ENCODE measurements around the gene VLDLR.
A peak's percentile ranks its signal among the peaks of the same experiment; 100 is the strongest.

The VLDLR gene

DNA sequence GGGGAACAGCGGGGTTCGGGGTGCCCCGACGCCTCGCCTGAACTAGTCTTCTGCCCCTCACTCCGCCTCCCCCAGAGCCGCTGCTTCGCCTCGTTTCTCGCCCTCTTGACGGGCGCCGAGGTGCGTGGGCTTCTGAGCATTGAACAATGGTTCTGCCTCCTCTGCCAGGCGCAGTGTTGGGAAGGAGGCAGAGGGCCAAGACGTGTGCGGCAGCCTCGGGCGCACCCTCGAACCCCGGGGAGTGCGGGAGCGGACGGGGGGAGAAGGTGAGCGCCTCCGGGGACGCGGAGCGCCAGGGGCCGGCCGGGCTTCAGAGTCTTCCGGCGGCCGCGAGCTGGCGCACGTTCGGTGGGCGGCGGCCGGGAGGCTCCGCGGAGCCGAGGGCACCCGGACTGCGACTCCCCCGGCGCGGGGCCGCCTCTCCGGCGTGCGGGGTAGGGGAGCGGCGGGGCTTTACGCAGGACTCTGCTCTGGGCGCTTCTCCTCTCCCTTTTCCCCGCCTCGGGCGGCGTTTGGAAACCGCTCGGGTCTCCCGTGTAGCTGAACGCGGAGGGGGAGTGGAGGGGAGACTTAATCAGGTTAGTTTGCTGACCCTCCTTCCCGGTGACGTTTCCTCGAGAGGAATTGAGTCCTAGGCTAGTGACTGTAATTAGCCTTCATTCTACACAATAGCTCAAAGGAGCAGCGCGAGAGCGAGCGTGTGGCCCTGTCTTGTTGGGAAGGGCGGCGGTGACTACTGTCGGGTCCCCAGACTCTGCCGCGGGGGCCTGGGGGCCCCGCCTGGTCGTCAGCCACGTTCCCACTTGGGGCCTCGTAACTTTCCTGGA, 1.1 kb downstream of the VLDLR start:
- peak; percentile 72 for DNase-seq (ENCODE audit: low spot score)

DNA sequence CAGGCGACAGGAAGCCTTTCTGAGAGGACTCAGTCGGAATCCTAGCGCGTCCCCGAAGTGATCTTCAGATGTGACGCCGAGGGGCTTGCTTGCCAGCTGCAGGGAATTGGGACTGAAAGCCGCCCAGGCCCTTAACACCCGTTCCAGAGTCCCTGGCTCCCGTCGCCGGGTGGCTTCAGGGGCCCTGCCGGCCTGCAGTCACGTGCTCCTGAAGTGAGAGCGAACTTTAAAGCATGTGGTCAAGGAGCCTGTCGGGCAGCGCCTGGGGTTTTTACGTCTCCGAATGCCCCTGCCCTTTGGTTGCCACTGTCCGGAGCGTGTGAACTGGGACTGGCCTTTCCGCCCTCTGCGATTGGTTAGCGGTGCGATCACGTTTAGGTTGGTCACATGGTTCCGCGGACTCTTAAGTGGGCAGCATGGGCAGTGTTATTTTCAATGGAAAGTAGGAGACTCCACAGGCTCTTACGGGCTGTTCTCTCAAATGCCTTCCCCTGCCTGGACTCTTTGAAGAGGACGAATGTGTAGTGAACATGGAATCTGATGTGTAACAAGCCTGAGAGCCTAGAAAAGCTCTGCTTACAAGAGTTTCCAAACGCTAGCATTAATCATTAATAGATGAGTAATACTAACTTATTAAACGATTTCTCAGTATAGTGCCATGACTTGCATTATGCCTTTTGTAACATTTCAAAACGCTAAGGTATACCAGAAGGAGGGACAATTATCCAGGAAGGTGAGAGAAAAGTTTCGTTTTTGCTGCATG, 1.9 kb downstream of the VLDLR start:
- peak; percentile 54 for DNase-seq (ENCODE audit: low spot score)

DNA sequence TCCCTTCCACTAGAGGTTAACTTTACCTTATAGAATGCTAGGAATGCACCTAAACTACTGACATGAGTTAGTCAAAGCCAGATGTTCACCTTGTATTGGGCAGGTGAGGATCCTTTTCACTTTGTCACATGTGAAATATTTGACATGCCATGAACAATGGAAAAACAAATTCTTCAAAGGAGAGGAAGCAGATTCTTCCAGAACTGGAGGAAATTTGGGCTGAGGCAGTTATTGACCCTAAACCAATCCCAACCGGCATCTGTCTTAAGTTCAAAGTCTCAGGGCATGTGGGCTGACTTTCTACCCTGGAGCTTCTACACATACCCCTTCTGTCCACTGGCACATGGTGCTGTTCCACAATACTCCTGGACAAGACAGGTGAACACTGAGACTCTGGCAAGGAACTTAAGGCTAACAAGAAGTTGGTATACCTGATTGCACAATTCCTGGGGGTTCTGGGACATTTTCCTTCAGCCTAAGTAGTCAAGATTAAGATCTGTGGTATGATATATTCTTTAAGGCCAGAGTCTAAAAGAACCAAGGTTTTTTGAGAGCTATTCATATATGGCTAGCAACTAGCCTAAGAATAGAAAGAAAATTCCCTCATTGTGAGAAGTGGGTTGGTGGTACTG, 2.6 kb downstream of the VLDLR start:
- no peak for DNase-seq (ENCODE audit: low spot score)

DNA sequence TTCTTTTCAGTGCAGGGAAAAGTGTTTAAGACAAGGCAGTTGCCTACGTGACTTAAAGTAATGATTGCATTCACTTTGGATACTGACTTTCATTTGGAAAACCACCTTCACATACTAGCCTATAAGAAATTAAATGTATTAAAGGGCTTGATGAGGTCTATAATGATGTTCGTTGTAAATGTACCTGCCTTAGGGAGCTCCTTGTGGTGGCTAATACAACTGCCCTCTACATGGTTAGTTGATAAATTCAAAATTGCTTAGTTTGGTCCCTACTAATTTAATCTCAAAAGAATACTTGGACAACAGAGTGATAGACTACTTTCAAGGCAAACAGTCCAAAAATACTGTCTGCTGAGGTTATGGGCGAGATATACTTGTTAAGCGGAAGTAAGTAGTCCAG, 3.8 kb downstream of the VLDLR start:
- DNase-seq (ENCODE audit: low spot score) = no peak

DNA sequence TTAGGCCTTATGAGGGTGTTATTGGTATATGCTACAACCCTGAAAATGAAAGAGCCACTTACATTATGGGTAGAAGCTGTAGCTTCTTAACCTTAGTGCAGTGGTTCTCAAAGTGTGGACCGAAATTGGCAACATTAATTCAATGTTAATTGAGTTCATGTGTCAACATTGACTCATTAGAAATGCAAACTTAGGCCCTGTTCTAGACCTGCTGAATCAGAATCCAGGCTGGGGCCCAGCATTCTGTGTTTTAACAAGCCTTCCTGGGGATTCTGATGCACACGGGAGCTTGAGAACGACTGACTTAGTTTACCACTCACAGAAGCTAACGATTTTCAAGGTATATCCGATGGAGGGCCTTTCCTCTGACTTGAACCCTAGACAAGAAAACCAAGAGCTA, 7.3 kb downstream of the VLDLR start:
- no peak for DNase-seq (ENCODE audit: low spot score)

DNA sequence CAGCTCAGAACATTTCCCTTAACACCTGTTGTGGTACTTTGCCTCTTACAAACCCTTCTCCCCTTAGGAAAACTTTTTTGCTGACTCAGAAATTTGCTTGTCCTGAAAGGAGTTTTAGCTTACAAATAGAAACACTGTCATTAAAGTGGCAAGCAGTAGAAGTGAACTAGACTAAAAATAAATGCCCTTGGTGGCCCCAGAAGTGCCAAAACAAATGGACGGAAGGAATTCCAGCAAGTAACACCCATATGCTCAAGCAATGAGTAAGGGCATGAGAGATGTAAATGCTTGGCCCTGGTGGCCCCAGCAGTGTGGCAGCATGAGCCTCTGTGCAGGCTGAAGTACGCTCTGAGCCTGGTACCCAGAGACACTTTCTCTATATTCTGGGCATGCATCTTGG, 8.6 kb downstream of the VLDLR start:
- DNase-seq (ENCODE audit: low spot score) = no peak

DNA sequence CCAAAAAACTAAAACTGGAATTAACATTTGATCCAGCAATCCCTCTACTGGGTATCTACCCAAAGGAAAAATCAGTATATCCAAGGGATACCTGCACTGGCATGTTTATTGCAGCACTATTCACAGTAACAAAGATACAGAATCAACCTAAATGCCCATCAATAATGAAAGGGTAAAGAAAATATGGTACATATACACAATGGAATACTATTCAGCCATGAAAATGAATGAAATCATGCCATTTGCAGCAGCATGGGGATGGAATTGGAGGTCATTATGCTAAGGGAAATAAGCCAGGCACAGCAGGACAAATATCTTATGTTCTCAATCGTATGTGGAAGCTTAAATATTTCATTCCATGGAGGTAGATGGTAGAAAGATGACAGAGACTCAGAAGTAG, 9.7 kb downstream of the VLDLR start:
- DNase-seq (ENCODE audit: low spot score) = no peak

DNA sequence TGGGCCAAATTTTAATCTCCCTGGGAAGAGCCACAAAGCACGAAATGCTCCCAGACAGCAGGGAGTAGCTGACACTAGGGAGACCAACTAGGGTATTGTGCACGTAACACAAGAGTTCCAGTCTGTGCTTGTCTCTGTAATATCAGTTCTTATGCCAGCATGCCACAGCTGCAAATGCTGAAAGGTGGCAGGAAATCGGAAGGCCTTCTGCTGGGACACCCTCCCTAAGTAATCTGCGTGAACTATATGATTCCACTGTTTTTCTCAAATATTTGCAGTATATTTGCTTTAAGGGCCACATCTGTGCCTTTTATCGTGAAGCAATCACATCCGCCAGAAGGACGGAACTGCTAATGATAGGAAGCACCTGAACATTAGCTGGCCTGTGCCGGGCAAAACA, 12.6 kb downstream of the VLDLR start:
- no peak for DNase-seq (ENCODE audit: low spot score)

DNA sequence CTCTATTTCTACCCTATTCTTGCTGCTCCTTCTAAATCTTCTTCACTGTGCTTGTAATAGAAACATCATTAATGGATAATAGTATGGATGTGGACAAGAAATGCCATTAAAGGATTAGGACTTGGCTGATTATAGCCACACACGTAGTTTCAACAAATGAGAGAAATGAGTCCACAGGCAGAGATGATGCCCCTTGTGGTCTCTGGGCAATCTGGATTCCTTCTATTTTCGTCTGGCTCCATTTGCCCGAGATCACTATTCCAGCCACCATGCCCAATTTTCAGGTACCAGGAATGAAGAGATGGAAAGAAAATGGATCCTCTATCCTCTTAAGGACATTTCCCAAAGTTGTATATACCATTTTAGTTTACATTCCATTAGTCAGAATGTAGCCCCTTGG, 13.2 kb downstream of the VLDLR start:
- no peak for DNase-seq (ENCODE audit: low spot score)

DNA sequence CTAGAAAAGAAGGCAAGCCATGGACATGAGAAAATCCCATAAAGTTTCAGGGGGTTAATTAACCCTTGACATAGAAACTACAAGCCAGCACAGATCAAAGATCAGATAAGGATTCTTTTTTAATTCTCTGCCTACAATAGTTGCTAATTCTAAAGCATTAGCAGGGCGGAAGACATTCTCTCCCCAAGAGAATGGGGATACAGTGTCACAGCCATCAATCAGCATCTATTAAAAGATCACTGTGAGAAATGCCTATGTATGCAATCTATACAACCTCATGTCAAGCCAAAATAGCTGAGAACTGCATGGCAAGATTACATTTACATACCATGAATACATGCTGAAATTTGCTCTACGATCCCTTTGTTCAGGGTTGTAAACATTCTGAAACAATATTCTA, 14.3 kb downstream of the VLDLR start:
- no peak for DNase-seq (ENCODE audit: low spot score)

DNA sequence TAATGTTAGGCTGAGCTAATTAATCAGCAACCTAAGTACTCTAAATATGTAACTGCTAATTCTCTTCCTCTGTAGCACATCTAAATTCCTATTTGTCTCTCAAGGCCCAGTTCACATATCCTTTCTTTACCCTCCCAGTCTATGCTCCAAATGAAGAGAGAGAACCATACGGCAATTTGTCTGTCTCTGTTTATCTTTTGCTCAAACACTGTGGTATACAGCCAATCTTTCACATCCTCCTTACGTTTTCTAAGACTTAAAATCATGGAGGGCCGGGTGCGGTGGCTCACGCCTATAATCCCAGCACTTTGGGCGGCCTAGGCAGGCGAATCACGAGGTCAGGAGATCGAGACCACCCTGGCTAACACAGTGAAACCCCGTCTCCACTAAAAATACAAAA, 15.8 kb downstream of the VLDLR start:
- no peak for DNase-seq (ENCODE audit: low spot score)

DNA sequence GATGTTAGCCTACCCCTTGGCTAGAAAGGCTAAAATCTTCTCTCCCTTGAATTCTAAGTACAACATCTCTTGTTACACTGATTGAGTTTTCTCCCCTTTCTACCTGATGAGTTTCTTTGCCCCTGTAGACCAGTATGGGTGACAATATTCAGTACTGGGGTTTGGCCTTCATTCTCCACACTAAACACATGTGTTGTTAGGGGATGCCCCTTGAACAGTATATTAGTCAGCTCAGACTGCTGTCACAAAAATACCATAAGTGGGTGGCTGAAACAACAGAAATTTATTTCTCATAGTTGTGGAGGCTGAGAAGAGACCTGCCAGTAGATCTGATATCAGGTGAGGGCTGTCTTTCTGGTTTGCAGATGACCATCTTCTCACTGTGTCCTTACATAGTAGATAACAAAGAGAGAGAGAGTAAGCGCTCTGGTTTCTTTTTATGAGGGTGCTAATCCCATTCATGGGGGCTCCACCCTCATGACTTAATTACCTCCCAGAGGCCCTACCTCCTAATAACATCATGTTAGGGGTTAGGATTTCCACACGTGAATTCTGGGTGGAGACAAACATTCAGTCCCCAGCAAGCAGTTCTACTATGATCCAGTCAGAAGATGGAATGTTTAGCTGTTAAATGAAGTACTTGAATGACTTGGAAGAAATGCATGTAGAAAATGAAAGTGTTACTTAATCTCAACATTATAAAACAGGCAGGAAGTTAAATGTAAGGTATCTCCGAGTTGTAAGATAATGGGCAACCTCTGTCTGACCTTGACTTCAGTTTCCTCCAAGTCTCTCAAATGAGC, 17.5 kb downstream of the VLDLR start:
- DNase-seq (ENCODE audit: low spot score) = no peak

DNA sequence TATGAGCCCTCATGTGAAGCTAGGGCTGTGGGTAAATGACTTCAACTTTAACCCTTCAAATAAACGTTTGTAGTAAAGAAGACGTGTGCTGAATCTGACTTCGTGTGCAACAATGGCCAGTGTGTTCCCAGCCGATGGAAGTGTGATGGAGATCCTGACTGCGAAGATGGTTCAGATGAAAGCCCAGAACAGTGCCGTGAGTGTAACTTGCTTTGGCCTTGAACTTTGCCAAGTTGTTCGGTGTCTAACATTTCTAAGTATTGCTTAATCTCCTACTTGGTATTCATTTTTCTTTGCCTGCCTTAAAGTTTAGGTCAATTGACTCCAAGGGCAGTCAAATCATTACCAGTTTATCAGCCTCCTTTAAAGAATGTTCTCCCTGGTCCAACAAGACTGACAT, 18.2 kb downstream of the VLDLR start:
- DNase-seq (ENCODE audit: low spot score) = no peak

DNA sequence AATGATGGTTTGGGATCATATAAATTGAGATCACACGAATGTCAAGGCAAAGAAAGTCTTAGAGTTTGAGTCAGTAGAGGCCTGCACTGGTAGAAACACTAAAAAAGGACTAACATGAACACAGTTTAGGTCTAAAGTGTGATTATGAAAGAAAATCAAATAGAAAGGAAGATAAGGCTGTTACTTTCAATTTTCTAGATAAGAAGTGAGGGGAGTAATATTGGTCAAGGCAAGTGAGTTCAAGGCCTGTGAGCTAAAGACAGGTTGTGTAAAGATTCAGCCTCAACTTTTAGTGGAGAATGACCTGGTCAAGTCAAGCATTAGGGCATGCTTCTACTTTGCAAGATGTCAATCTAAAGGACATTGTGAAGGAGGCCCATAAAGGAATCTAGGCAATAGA, 19.0 kb downstream of the VLDLR start:
- no peak for DNase-seq (ENCODE audit: low spot score)

DNA sequence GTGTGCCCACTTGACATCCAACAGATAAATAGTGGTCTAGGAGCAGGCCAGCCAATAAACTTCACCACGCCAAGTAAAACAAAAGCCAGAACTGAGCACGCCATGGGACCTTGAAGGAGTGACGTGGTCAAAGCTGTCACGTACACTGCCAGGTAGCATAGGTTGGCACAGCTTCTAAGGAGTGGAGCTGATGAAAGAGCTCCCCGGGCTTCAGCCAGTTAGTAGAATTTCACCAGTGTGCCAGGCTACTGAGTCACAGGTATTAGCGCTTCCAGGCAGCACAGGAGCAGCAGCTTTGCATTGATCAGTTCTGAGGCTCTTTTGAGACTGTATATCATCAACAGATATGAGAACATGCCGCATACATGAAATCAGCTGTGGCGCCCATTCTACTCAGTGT, 19.4 kb downstream of the VLDLR start:
- DNase-seq (ENCODE audit: low spot score) = no peak

DNA sequence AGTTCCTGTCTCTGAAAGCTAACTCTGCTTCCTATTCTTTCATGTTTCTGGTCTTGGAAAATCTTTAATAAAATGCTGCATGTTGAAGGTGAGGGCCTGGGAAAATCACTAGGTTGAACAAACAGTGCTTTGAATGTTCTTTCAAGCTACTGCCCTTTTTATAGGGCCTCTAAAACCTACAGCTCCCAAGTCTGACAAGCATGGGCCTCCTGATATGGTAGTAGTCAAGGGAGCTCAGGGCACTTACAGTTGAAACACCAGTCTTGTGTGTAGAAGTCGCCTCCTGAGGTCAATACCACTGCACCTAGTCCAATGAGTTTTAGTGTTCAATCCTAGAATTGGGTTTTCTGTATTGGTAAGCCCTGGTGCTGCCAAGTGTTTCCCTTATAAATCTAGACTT, 20.5 kb downstream of the VLDLR start:
- no peak for DNase-seq (ENCODE audit: low spot score)

DNA sequence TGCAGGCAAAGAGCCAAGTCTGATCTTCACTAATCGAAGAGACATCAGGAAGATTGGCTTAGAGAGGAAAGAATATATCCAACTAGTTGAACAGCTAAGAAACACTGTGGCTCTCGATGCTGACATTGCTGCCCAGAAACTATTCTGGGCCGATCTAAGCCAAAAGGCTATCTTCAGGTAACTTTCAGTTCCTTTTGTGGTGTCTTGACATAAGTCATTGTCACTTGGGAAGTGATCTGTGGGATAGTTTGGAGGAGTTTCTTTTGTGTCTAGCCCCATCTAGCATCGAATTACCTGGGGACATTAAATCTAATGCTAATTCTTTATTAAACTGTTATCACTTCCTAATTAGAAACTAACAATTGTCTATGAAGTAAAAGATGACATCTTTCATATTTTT, 24.0 kb downstream of the VLDLR start:
- DNase-seq (ENCODE audit: low spot score) = no peak

DNA sequence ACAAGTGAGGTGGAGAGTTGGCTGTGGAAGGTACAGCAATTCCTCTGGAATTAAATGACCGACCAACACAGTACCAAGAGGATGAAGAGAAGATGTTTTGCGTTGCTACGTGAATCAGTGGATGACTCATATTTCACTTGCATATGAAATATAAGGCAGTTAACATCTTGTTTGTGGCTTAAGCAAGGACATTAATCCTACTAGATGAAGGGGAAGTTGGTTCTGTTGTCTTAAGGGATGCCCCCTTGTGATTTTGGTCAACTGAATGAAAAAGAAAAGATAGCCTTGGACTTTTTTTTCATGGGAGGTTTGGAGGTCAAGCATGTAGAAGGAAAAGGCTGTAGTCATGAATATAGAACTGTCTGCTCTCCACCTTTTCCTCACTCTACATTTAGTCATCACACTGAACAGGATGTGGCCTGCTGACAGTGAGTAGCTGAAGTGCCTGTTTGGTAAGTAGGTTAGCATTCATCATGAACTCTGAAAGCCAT, 33.9 kb downstream of the VLDLR start:
- DNase-seq (ENCODE audit: low spot score) = peak; percentile 70

DNA sequence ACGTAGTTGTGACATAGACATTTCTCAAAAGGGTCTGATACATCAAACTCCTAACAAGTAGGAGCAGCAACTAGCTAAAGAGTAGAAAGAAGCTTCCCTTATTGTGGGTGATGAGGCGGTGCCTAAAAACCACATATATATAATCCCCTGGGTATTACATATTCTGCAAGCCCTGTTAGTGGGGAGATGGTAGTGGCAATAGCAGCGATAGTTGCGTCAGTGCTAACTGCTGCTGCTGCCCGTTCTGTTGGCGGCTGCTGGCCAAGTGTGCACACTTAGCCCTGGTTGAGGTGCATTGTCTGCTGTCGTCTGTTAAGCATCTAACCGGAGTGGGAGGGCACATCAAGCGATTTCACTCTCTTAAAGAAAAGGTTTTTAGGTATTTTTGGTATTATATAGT, 35.8 kb downstream of the VLDLR start:
- no peak for DNase-seq (ENCODE audit: low spot score)

DNA sequence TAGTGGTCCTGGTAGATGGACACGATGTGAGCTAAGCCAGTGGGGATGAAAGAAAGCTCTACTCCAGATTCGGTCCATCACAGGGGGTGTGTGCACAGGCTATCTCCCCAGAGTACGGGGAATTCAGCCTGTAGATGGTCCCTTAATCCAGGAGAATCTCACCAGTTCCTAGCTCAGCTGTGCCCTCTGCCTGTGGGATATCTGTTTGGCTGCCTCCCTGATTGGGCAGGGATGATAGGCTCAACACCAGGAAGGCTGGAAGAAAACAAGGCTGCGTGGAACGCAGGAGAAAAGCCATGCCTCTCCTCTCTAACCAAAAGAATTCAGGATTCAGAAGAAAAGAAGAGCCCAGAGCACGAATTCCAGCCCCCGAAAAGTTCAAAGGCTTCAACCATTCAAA, 40.9 kb downstream of the VLDLR start:
- DNase-seq (ENCODE audit: low spot score) = no peak

DNA sequence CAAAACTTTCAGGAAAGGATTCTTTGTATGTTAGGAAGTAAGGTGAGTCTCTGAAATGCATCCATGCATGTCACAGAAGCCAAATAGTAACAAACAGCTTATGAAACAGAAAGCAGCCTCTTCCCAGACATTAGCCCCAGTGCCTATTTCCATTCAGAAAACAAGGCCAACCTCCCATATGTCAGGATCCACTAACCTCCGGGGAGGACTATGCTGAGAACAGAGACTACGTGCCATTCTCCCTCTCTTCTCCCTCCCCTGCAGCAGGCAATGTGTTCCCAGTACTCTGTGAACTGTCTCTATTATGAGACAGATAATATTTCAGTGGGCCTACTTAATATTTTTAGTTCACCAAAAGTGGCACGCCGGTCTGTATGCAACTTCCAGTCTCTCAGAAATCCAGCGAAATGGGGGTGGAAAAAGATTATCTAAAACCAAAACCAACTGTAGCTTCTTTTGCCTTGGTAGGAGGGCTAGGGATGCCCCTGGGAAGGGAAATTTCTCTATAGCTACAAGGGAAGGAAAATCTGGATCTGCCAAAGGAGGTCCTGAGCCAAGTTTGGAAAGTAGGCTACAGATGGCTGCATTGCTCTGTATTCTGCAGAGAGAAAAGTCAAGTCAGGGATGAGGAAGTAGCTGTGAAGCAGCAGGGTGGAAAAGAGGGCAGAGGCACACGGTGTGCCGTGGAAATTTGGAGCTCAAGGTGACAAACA, 42.0 kb downstream of the VLDLR start:
- no peak for DNase-seq (ENCODE audit: low spot score)

All from GM03348 (cell line).